H1 (cell line): ENCODE data around the gene SERPINB5. TPM values are rescaled to one million over a fixed set of nuclear protein-coding genes. Genes with fewer than 3 reads are reported as not detected.

ENCODE experiments used
- KDM1A ChIP-seq: fragments of 200-600, 300-600 bp; sonication (generic); IDR thresholded peaks from 2 replicates; pipeline ENCODE4 v1.7.1; 2016; ENCODE audit warnings: mild to moderate bottlenecking, low read length, borderline replicate concordance
- polyA plus RNA-seq, 7 experiments: library from polyadenylated mRNA; depleted of rRNA in 3 of 7; stranded (reverse) in 5 of 7; unstranded in 2 of 7; fragments of >200 nt in 5 of 7; fragments of 200-250 nt in 2 of 7; gene quantifications; 1 replicate in 5 of 7; 2 replicates in 1 of 7; 4 replicates in 1 of 7; pipeline versions ENCODE4 v1.2.1 to v1.2.3, GENCODE V29; 2011 to 2013; ENCODE audit warnings: missing spikeins in 2 of 7, mixed read lengths in 2 of 7
- total RNA-seq: library from RNA; stranded (reverse); fragmentation: NEBNext Ultra II Directional; extraction: Animal tissue kit (Norgen Biotek cat#: 25700); gene quantifications from 2 replicates; pipeline ENCODE4 v1.2.1, GENCODE V29; 2021
- TF ChIP-seq, protein P1 (sequence below), 3 experiments: IDR thresholded peaks; 1 replicate in 2 of 3; 2 replicates in 1 of 3; pipeline versions ENCODE4 v1.5.1 to v1.6.1; 2011; ENCODE audit warnings: low read length in 3 of 3, mild to moderate bottlenecking in 3 of 3, inconsistent platforms in 2 of 3, low read depth in 1 of 3, moderate library complexity in 1 of 3; ENCODE audit not compliant: insufficient read depth in 1 of 3; ENCODE audit errors: control extremely low read depth in 1 of 3

The SERPINB5 gene
- total and polyA plus RNA-seq, 2 of the 8 experiments (the other 6 are each of a cell fraction or from before 2014, with no cell fraction given), result 0.03 TPM; not detected in 1

- TF ChIP-seq, protein P1, sequence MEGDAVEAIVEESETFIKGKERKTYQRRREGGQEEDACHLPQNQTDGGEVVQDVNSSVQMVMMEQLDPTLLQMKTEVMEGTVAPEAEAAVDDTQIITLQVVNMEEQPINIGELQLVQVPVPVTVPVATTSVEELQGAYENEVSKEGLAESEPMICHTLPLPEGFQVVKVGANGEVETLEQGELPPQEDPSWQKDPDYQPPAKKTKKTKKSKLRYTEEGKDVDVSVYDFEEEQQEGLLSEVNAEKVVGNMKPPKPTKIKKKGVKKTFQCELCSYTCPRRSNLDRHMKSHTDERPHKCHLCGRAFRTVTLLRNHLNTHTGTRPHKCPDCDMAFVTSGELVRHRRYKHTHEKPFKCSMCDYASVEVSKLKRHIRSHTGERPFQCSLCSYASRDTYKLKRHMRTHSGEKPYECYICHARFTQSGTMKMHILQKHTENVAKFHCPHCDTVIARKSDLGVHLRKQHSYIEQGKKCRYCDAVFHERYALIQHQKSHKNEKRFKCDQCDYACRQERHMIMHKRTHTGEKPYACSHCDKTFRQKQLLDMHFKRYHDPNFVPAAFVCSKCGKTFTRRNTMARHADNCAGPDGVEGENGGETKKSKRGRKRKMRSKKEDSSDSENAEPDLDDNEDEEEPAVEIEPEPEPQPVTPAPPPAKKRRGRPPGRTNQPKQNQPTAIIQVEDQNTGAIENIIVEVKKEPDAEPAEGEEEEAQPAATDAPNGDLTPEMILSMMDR (IDR thresholded peaks at IDR 0.05; ENCODE audit: control extremely low read depth in 1 of 3, insufficient read depth in 1 of 3, low read depth in 1 of 3, low read length in 3 of 3), result no peak
- no peak for TF ChIP-seq KDM1A
These were observed 75.0 kb downstream of the SERPINB5 start (continued) for GRCh38 chr18:63551769-63552168.
